ENCODE measurements around the gene ARHGEF16.

The ARHGEF16 gene

DNA sequence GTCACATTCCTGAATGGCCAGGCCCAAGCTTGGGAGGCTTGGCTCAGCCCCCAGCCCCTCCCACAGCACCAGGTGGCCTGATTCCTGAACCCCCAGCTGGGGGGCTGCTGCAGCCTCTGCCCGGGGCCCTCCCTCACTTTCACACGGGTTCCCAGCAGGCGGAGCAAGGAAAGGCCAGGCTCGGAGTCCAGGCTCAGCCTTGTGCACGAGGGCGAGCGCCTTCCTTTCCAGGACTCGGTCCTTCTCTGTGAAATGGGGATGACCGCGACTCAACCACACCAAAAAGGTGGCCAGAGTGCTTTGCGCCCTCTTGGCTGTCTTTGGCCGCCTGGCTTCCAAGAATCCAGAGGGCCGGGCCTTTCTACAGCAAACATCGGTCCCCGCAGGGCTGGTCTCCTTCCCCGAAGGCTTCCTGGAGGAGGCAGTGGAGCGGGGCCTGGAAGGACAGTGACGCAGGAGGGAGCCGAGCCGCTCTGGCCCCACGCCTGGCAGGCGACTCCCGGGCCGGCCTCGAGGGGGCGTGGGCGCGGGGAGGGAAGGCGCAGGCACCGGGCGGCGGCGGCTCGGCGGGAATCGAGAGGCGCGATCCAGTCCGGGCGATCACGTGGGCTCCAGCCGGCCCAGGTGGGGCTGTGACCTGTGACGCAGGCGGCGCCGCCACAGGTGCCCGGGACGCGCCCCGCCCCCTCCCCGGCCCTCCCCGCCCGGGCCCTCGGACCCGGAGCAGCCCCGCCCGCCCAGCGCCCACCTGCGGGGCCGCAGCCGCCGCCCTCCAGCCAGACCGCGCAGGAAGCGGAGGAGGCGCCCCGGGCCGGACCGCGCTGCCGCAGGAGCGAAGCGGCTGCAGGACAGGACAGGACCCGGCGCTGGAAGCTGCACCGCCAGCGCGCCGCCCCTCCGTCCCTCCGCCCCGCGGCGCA, at the start of gene ARHGEF16:
TSS of gene ARHGEF16 (plus strand) at position 775 of the 920 bp plus-strand sequence. CDS start 8,420 bp downstream, outside the sequence.
- H3K27me3 ChIP-seq (replicated peaks; ENCODE audit: insufficient read depth, low read length): peaks cover 90% of the 10 kb centered on the region
- TF ChIP-seq, protein P1, sequence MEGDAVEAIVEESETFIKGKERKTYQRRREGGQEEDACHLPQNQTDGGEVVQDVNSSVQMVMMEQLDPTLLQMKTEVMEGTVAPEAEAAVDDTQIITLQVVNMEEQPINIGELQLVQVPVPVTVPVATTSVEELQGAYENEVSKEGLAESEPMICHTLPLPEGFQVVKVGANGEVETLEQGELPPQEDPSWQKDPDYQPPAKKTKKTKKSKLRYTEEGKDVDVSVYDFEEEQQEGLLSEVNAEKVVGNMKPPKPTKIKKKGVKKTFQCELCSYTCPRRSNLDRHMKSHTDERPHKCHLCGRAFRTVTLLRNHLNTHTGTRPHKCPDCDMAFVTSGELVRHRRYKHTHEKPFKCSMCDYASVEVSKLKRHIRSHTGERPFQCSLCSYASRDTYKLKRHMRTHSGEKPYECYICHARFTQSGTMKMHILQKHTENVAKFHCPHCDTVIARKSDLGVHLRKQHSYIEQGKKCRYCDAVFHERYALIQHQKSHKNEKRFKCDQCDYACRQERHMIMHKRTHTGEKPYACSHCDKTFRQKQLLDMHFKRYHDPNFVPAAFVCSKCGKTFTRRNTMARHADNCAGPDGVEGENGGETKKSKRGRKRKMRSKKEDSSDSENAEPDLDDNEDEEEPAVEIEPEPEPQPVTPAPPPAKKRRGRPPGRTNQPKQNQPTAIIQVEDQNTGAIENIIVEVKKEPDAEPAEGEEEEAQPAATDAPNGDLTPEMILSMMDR (IDR thresholded peaks at IDR 0.05; ENCODE audit: low read length): peak; percentile 23; the same call in 1 of the 2 replicates
- TF ChIP-seq EZH2phosphoT487 (IDR thresholded peaks at IDR 0.05; ENCODE audit: low read length): no peak
- peak within 1 kb of the TSS; percentile 45; the same call in 1 of the 2 replicates for H3K4me2 ChIP-seq (ENCODE audit: low read depth, low read length)
- no peaks in the 10 kb centered on the region for H3F3A ChIP-seq (ENCODE audit: insufficient read depth, low read length)
- no peaks in the 10 kb centered on the region for H3K36me3 ChIP-seq (replicated peaks; ENCODE audit: insufficient read depth, low read length)
- no peak within 1 kb of the TSS for H3K9ac ChIP-seq (ENCODE audit: low read length)
- peak; percentile 23 for DNase-seq
- H3K4me3 ChIP-seq (ENCODE audit: low read length): no peak within 1 kb of the TSS; the same call in 1 of the 2 replicates
- no peaks in the 10 kb centered on the region for H3K9me3 ChIP-seq (replicated peaks; ENCODE audit: insufficient read depth, low read length)
- H3K9me2 ChIP-seq (replicated peaks; ENCODE audit: insufficient read depth, low read length): no peaks in the 10 kb centered on the region
- H3K27ac ChIP-seq (ENCODE audit: low read length): no peak within 1 kb of the TSS
- H3K4me1 ChIP-seq (ENCODE audit: low read length): peaks cover 2% of the 10 kb centered on the region; the same call in 1 of the 2 replicates
- no peaks in the 10 kb centered on the region for H4K20me1 ChIP-seq (ENCODE audit: insufficient read depth, low read length)
- no peak within 1 kb of the TSS for H2AFZ ChIP-seq (ENCODE audit: low read length)
- no peaks in the 10 kb centered on the region for H3K79me2 ChIP-seq (ENCODE audit: low read length)

DNA sequence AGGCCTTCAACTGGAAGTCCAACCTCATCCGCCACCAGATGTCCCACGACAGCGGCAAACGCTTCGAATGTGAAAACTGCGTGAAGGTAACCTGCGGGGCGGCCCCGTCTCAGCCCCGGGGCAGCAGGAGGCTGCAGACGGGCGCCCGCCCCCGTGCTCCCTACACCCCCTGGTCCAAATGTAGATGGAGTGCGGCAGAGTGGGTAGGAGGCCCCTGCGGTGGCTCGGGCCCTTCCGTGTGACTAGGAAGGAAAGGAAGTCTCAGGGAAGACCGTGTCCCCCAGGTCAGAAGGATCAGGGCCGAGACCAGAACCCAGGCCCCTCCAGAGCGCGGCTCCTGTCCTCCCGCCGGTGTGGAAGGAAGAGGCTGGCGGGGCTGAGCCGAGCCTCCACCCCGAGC, 49.7 kb upstream of the ARHGEF16 start:
- Histone ChIP-seq H3K9me3 (replicated peaks; ENCODE audit: insufficient read depth, low read length) (no peaks in the 10 kb centered on the region), H3K27ac (ENCODE audit: low read length) (no peak overlapping the region), H3K9me2 (replicated peaks; ENCODE audit: insufficient read depth, low read length) (no peaks in the 10 kb centered on the region), H3K4me3 (ENCODE audit: low read length) (no peak overlapping the region), H3K36me3 (replicated peaks; ENCODE audit: insufficient read depth, low read length) (no peaks in the 10 kb centered on the region), H3F3A (ENCODE audit: insufficient read depth, low read length) (no peaks in the 10 kb centered on the region), H4K20me1 (ENCODE audit: insufficient read depth, low read length) (no peaks in the 10 kb centered on the region), H3K4me2 (ENCODE audit: low read depth, low read length) (no peak overlapping the region), H3K4me1 (ENCODE audit: low read length) (no peaks in the 10 kb centered on the region), H3K79me2 (ENCODE audit: low read length) (no peaks in the 10 kb centered on the region), H3K27me3 (replicated peaks; ENCODE audit: insufficient read depth, low read length) (peaks cover 81% of the 10 kb centered on the region), H2AFZ (ENCODE audit: low read length) (no peak overlapping the region), H3K9ac (ENCODE audit: low read length) (no peak overlapping the region)
- no peak for TF ChIP-seq EZH2phosphoT487 (IDR thresholded peaks at IDR 0.05; ENCODE audit: low read length)
- TF ChIP-seq EZH2 (optimal IDR thresholded peaks at IDR 0.05; ENCODE audit: low read depth, low read length): no peak
- TF ChIP-seq, protein P1 (IDR thresholded peaks at IDR 0.05; ENCODE audit: low read length): no peak
- DNase-seq: no peak

DNA sequence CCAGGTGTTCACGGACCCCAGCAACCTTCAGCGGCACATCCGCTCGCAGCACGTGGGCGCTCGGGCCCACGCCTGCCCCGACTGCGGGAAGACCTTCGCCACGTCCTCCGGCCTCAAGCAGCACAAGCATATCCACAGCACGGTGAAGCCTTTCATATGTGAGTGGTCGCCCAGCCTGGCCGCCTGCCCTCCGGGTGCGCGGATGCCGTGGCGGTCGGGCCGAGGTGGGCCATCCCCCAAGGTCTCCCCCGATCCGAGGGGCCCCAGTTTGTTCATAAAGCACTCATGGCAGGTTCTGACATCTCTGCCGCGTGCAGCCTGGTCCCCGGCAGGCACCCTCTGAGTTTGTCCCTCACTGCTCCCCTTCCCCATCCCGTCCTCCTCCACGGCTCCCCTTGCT, 49.0 kb upstream of the ARHGEF16 start:
- no peaks in the 10 kb centered on the region for H3K79me2 ChIP-seq (ENCODE audit: low read length)
- H3K27ac ChIP-seq (ENCODE audit: low read length): no peak overlapping the region
- no peak overlapping the region for H3K4me2 ChIP-seq (ENCODE audit: low read depth, low read length)
- H3K27me3 ChIP-seq (replicated peaks; ENCODE audit: insufficient read depth, low read length): peaks cover 81% of the 10 kb centered on the region
- H3K4me3 ChIP-seq (ENCODE audit: low read length): no peak overlapping the region
- H3K36me3 ChIP-seq (replicated peaks; ENCODE audit: insufficient read depth, low read length): no peaks in the 10 kb centered on the region
- no peaks in the 10 kb centered on the region for H3K4me1 ChIP-seq (ENCODE audit: low read length)
- no peak overlapping the region for H3K9ac ChIP-seq (ENCODE audit: low read length)
- H4K20me1 ChIP-seq (ENCODE audit: insufficient read depth, low read length): no peaks in the 10 kb centered on the region
- no peaks in the 10 kb centered on the region for H3K9me3 ChIP-seq (replicated peaks; ENCODE audit: insufficient read depth, low read length)
- no peak for DNase-seq
- H2AFZ ChIP-seq (ENCODE audit: low read length): no peak overlapping the region
- no peaks in the 10 kb centered on the region for H3F3A ChIP-seq (ENCODE audit: insufficient read depth, low read length)
- TF ChIP-seq EZH2phosphoT487 (IDR thresholded peaks at IDR 0.05; ENCODE audit: low read length) (no peak), EZH2 (optimal IDR thresholded peaks at IDR 0.05; ENCODE audit: low read depth, low read length) (no peak)
- TF ChIP-seq, protein P1 (IDR thresholded peaks at IDR 0.05; ENCODE audit: low read length): no peak
- H3K9me2 ChIP-seq (replicated peaks; ENCODE audit: insufficient read depth, low read length): no peaks in the 10 kb centered on the region
